Measurements from ENCODE around the gene ENDOG. TPM values are rescaled to one million over a fixed set of nuclear protein-coding genes. Genes with fewer than 3 reads are reported as not detected.

ENDOG gene
- total RNA-seq, 1 donor from 2014 or later = 35.9 TPM

- H3K9me3 Mint-ChIP-seq (ENCODE audit: unreplicated experiment) = no peaks in the 10 kb centered on the region
- H3K4me1 Mint-ChIP-seq (ENCODE audit: low read depth, unreplicated experiment) = no peaks in the 10 kb centered on the region
- no peak overlapping the region for H3K4me3 Mint-ChIP-seq (ENCODE audit: unreplicated experiment)
- H3K36me3 Mint-ChIP-seq (ENCODE audit: unreplicated experiment) = no peaks in the 10 kb centered on the region
- no peak for DNase-seq
- no peak overlapping the region for H3K27ac Mint-ChIP-seq (ENCODE audit: unreplicated experiment)
- no peak for TF ChIP-seq CTCF (IDR thresholded peaks at IDR 0.05; ENCODE audit: partially characterized antibody, unreplicated experiment)
- H3K27me3 Mint-ChIP-seq (ENCODE audit: unreplicated experiment) = peaks cover 2% of the 10 kb centered on the region
These were observed 18.2 kb upstream of the ENDOG start for GRCh38 chr9:128800061-128800460.

GRCh38 chr9:128802482-128802881, 15.8 kb upstream of the ENDOG start:
- Mint-ChIP-seq H3K27me3 (ENCODE audit: unreplicated experiment) (peaks cover 2% of the 10 kb centered on the region), H3K27ac (ENCODE audit: unreplicated experiment) (peak overlapping the region; percentile 12), H3K36me3 (ENCODE audit: unreplicated experiment) (no peaks in the 10 kb centered on the region), H3K4me1 (ENCODE audit: low read depth, unreplicated experiment) (no peaks in the 10 kb centered on the region), H3K9me3 (ENCODE audit: unreplicated experiment) (no peaks in the 10 kb centered on the region), H3K4me3 (ENCODE audit: unreplicated experiment) (no peak overlapping the region)
- no peak for DNase-seq
- TF ChIP-seq CTCF (IDR thresholded peaks at IDR 0.05; ENCODE audit: partially characterized antibody, unreplicated experiment) = no peak

GRCh38 chr9:128805661-128806060, 12.6 kb upstream of the ENDOG start:
- Mint-ChIP-seq H3K27me3 (ENCODE audit: unreplicated experiment) (no peaks in the 10 kb centered on the region), H3K4me1 (ENCODE audit: low read depth, unreplicated experiment) (no peaks in the 10 kb centered on the region), H3K27ac (ENCODE audit: unreplicated experiment) (no peak overlapping the region), H3K36me3 (ENCODE audit: unreplicated experiment) (no peaks in the 10 kb centered on the region), H3K9me3 (ENCODE audit: unreplicated experiment) (no peaks in the 10 kb centered on the region), H3K4me3 (ENCODE audit: unreplicated experiment) (no peak overlapping the region)
- no peak for TF ChIP-seq CTCF (IDR thresholded peaks at IDR 0.05; ENCODE audit: partially characterized antibody, unreplicated experiment)
- no peak for DNase-seq

- no peak overlapping the region for H3K27ac Mint-ChIP-seq (ENCODE audit: unreplicated experiment)
- no peak for TF ChIP-seq CTCF (IDR thresholded peaks at IDR 0.05; ENCODE audit: partially characterized antibody, unreplicated experiment)
- no peak for DNase-seq
- no peaks in the 10 kb centered on the region for H3K4me1 Mint-ChIP-seq (ENCODE audit: low read depth, unreplicated experiment)
- H3K9me3 Mint-ChIP-seq (ENCODE audit: unreplicated experiment) = no peaks in the 10 kb centered on the region
- no peaks in the 10 kb centered on the region for H3K27me3 Mint-ChIP-seq (ENCODE audit: unreplicated experiment)
- H3K36me3 Mint-ChIP-seq (ENCODE audit: unreplicated experiment) = no peaks in the 10 kb centered on the region
- H3K4me3 Mint-ChIP-seq (ENCODE audit: unreplicated experiment) = no peak overlapping the region
These were observed 10.5 kb upstream of the ENDOG start for GRCh38 chr9:128807827-128808226.

- no peaks in the 10 kb centered on the region for H3K4me1 Mint-ChIP-seq (ENCODE audit: low read depth, unreplicated experiment)
- no peak for DNase-seq
- H3K9me3 Mint-ChIP-seq (ENCODE audit: unreplicated experiment) = no peaks in the 10 kb centered on the region
- no peaks in the 10 kb centered on the region for H3K27me3 Mint-ChIP-seq (ENCODE audit: unreplicated experiment)
- H3K4me3 Mint-ChIP-seq (ENCODE audit: unreplicated experiment) = no peak overlapping the region
- H3K36me3 Mint-ChIP-seq (ENCODE audit: unreplicated experiment) = no peaks in the 10 kb centered on the region
- H3K27ac Mint-ChIP-seq (ENCODE audit: unreplicated experiment) = no peak overlapping the region
- TF ChIP-seq CTCF (IDR thresholded peaks at IDR 0.05; ENCODE audit: partially characterized antibody, unreplicated experiment) = no peak
These were observed 9.8 kb upstream of the ENDOG start for GRCh38 chr9:128808543-128808942.

Measured in glutamatergic neuron (in vitro differentiated cells).